ENCODE measurements around the gene SPC25. TPM values are rescaled to one million over a fixed set of nuclear protein-coding genes. Genes with fewer than 3 reads are reported as not detected.

The SPC25 gene
- total and polyA plus RNA-seq, 4 experiments from 2014 or later, result 0.33 TPM; not detected in 3

DNA sequence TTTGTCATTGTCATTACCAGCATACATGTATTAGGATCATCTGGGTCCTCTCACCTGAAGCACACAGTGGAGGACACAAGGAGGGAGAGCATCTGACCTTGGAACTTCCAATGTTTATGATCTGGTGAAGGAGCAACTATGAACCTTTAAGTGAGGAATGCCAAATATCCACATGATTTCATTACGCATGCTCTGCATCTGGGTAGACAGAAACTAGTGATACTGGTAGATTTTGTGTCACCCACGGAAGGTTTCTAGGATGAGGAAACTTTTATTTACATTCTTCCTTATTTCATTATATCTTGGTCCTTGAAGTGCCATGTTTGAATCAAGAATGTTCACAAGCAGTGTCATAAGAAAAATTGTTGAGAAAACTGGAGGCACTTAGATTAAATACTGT is 32.1 kb downstream of the SPC25 start:
- Mint-ChIP-seq H3K27ac (no peak overlapping the region), H3K4me3 (no peak overlapping the region), H3K9me3 (no peaks in the 10 kb centered on the region), H3K36me3 (peaks cover 0 to 3% of the 10 kb centered on the region in 2 donors), H3K4me1 (no peaks in the 10 kb centered on the region), H3K27me3 (no peaks in the 10 kb centered on the region)
- POLR2A ChIA-PET (ENCODE audit: partially characterized antibody), result no interaction called here
- CTCF ChIA-PET (ENCODE audit: partially characterized antibody), result no interaction called here
- no peaks in the 10 kb centered on the region for H3K27me3 ChIP-seq (ENCODE audit: insufficient read depth, low read length)
- intact Hi-C loops (cut with micrococcal nuclease), result no loop called here
- H3K27ac ChIP-seq (ENCODE audit: low read depth, low read length), result no peak overlapping the region
- H3K9me3 ChIP-seq (ENCODE audit: control insufficient read depth in 1 of 2, low read length in 2 of 2), result no peaks in the 10 kb centered on the region
- no peaks in the 10 kb centered on the region for H3K36me3 ChIP-seq (ENCODE audit: insufficient read depth, low read length)
- DNase-seq, result no peak
- no peak overlapping the region for H3K4me3 ChIP-seq (ENCODE audit: low read length in 2 of 2)
- no peaks in the 10 kb centered on the region for H3K4me1 ChIP-seq (ENCODE audit: insufficient read depth, low read length)

DNA sequence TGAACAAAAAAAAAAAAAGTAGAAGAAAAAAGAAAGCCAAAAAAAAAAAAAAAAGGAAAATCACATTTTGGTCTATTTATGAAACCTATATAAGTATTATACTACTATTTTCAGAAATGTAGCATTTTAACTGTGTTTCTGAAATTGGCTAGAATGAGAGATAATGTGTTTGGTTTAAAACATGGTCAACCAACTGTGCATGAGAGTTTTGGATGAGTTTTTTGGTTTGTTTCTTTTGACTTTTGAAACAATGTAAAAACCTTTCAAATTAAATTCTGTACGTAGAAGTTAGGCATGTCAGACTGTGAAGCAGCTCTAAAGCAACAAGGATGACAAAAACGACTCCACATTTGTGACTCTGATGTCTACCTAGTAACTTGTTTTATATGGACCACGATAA is 34.6 kb downstream of the SPC25 start:
- H3K9me3 Mint-ChIP-seq, result no peaks in the 10 kb centered on the region
- no peak overlapping the region for H3K4me3 Mint-ChIP-seq
- H3K4me3 ChIP-seq (ENCODE audit: low read length in 2 of 2), result no peak overlapping the region
- CTCF ChIA-PET (ENCODE audit: partially characterized antibody), result no interaction called here
- no peak overlapping the region for H3K27ac ChIP-seq (ENCODE audit: low read depth, low read length)
- H3K9me3 ChIP-seq (ENCODE audit: control insufficient read depth in 1 of 2, low read length in 2 of 2), result no peaks in the 10 kb centered on the region
- no peaks in the 10 kb centered on the region for H3K4me1 Mint-ChIP-seq
- H3K27ac Mint-ChIP-seq, result no peak overlapping the region
- no peaks in the 10 kb centered on the region for H3K36me3 ChIP-seq (ENCODE audit: insufficient read depth, low read length)
- no peaks in the 10 kb centered on the region for H3K4me1 ChIP-seq (ENCODE audit: insufficient read depth, low read length)
- intact Hi-C loops (cut with micrococcal nuclease), result no loop called here
- peaks cover 0 to 3% of the 10 kb centered on the region in 2 donors for H3K36me3 Mint-ChIP-seq
- no peaks in the 10 kb centered on the region for H3K27me3 Mint-ChIP-seq
- DNase-seq, result no peak
- no peaks in the 10 kb centered on the region for H3K27me3 ChIP-seq (ENCODE audit: insufficient read depth, low read length)
- POLR2A ChIA-PET (ENCODE audit: partially characterized antibody), result no interaction called here

DNA sequence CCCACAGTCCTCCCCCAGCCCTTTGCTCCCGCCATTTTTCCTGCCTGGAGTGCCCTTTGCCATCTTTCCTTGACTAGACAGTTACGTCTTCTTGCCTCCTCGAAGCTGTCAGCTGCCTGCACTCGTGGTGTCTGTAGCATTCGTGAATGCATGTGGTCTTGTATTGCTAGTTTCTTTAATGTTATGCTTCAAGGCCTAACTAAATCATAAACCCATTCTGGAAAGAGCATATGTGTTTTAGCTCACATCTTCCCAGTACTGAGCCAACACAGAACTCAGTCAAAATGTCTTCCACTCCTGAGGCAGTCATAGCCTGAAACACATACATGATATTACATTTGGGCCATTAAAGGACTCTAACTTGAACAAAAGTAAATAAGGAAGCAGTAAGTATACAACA is 35.6 kb downstream of the SPC25 start:
- Histone ChIP-seq H3K27me3 (ENCODE audit: insufficient read depth, low read length) (no peaks in the 10 kb centered on the region), H3K9me3 (ENCODE audit: control insufficient read depth in 1 of 2, low read length in 2 of 2) (no peaks in the 10 kb centered on the region), H3K4me1 (ENCODE audit: insufficient read depth, low read length) (no peaks in the 10 kb centered on the region), H3K27ac (ENCODE audit: low read depth, low read length) (no peak overlapping the region), H3K36me3 (ENCODE audit: insufficient read depth, low read length) (no peaks in the 10 kb centered on the region), H3K4me3 (ENCODE audit: low read length in 2 of 2) (no peak overlapping the region)
- POLR2A ChIA-PET (ENCODE audit: partially characterized antibody), result no interaction called here
- Mint-ChIP-seq H3K4me3 (no peak overlapping the region), H3K4me1 (no peaks in the 10 kb centered on the region), H3K9me3 (no peaks in the 10 kb centered on the region), H3K36me3 (peaks cover 0 to 3% of the 10 kb centered on the region in 2 donors), H3K27me3 (no peaks in the 10 kb centered on the region), H3K27ac (no peak overlapping the region)
- intact Hi-C loops (cut with micrococcal nuclease), result no loop called here
- CTCF ChIA-PET (ENCODE audit: partially characterized antibody), result no interaction called here
- no peak for DNase-seq

DNA sequence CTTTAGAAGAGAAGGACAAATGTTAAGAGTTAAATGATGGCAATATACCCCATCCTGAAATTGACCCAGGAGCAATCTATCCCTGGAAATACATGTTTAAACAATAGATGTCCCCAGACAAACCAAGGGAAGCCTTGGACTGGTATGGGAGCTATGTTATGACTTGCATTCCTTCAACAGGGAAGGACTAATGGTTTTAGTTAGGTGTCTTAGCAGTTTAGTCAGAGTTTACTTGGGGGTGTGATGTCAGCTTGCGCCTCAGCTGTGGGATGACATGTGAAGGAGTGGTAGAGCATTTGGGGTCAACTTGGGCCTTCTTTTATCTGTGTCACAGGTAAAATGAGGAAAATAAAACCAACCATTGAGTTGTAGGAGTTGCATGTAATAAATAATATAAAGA is 36.8 kb downstream of the SPC25 start:
- ChIA-PET POLR2A (ENCODE audit: partially characterized antibody) (no interaction called here), CTCF (ENCODE audit: partially characterized antibody) (no interaction called here)
- peaks cover 0 to 2% (median under 1%) of the 10 kb centered on the region in 4 donors for H3K4me1 Mint-ChIP-seq
- H3K36me3 Mint-ChIP-seq, result peaks cover 0 to 3% of the 10 kb centered on the region in 2 donors
- no peaks in the 10 kb centered on the region for H3K9me3 Mint-ChIP-seq
- no peaks in the 10 kb centered on the region for H3K36me3 ChIP-seq (ENCODE audit: insufficient read depth, low read length)
- DNase-seq, result no peak
- H3K27me3 ChIP-seq (ENCODE audit: insufficient read depth, low read length), result no peaks in the 10 kb centered on the region
- no peak overlapping the region for H3K4me3 Mint-ChIP-seq
- intact Hi-C loops (cut with micrococcal nuclease), result no loop called here
- H3K27ac Mint-ChIP-seq, result no peak overlapping the region
- H3K4me1 ChIP-seq (ENCODE audit: insufficient read depth, low read length), result no peaks in the 10 kb centered on the region
- no peak overlapping the region for H3K4me3 ChIP-seq (ENCODE audit: low read length in 2 of 2)
- no peaks in the 10 kb centered on the region for H3K27me3 Mint-ChIP-seq
- H3K9me3 ChIP-seq (ENCODE audit: control insufficient read depth in 1 of 2, low read length in 2 of 2), result no peaks in the 10 kb centered on the region
- no peak overlapping the region for H3K27ac ChIP-seq (ENCODE audit: low read depth, low read length)

DNA sequence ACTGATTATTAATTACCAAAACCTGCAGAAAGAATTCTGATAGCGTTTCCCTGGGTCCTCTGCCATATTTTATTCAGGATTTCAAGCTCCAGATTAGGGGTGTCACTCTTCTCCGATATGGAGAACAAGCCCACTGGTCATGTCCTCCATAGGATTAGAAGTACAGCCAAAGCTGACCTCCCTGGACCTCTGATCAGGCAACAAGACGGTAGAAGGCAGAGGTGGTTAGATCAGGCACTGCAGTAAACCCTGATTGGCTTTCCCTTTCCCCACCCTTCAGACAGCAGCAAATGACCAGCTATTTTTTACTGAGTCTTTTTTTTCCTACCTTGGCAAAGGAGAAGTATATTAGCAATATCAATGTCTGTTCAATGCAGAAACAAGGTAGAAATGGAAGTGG is 37.7 kb downstream of the SPC25 start:
- no peak overlapping the region for H3K27ac ChIP-seq (ENCODE audit: low read depth, low read length)
- no peaks in the 10 kb centered on the region for H3K4me1 ChIP-seq (ENCODE audit: insufficient read depth, low read length)
- peaks cover 0 to 3% of the 10 kb centered on the region in 2 donors for H3K36me3 Mint-ChIP-seq
- no peaks in the 10 kb centered on the region for H3K9me3 Mint-ChIP-seq
- no peak overlapping the region for H3K4me3 Mint-ChIP-seq
- no peaks in the 10 kb centered on the region for H3K9me3 ChIP-seq (ENCODE audit: control insufficient read depth in 1 of 2, low read length in 2 of 2)
- ChIA-PET CTCF (ENCODE audit: partially characterized antibody) (no interaction called here), POLR2A (ENCODE audit: partially characterized antibody) (no interaction called here)
- H3K4me1 Mint-ChIP-seq, result peaks cover 0 to 2% (median under 1%) of the 10 kb centered on the region in 4 donors
- no peak overlapping the region for H3K4me3 ChIP-seq (ENCODE audit: low read length in 2 of 2)
- no peaks in the 10 kb centered on the region for H3K36me3 ChIP-seq (ENCODE audit: insufficient read depth, low read length)
- H3K27me3 Mint-ChIP-seq, result no peaks in the 10 kb centered on the region
- intact Hi-C loops (cut with micrococcal nuclease), result no loop called here
- no peak overlapping the region for H3K27ac Mint-ChIP-seq
- no peaks in the 10 kb centered on the region for H3K27me3 ChIP-seq (ENCODE audit: insufficient read depth, low read length)
- no peak for DNase-seq

DNA sequence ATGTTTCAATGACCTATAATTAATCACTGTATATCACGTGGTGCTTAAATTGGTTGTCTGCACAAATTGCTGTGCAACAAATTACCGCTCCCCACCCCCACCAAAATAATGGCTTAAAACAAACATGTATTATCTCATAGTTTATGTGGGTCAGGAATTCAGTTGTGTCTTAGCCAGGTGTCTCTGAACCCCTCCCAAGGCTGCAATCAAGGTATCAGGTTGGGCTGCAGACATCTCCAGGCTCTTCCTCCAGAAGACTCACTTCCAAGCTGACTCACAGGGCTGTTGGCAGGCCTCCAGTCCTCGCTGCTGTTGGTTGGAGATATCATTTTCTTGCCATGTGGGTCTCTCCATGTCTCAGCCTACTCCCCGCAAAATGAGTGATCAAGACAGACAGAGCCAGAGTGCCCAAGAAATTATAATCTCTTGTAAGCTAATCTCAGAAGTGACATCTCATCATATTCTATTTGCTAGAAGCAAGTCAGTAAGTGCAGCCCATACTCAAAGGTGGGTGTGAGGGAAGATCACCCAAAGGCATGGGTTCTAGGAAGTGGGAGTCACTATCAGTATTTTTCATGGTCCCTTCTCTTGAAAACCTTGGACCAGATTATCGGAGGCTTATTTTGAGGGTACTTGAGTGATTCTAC is 38.4 kb downstream of the SPC25 start:
- ChIA-PET POLR2A (ENCODE audit: partially characterized antibody) (no interaction called here), CTCF (ENCODE audit: partially characterized antibody) (no interaction called here)
- H3K4me1 ChIP-seq (ENCODE audit: insufficient read depth, low read length), result no peaks in the 10 kb centered on the region
- H3K36me3 ChIP-seq (ENCODE audit: insufficient read depth, low read length), result no peaks in the 10 kb centered on the region
- no peaks in the 10 kb centered on the region for H3K9me3 ChIP-seq (ENCODE audit: control insufficient read depth in 1 of 2, low read length in 2 of 2)
- Mint-ChIP-seq H3K27me3 (no peaks in the 10 kb centered on the region), H3K4me1 (peaks cover 0 to 2% (median under 1%) of the 10 kb centered on the region in 4 donors), H3K27ac (no peak overlapping the region), H3K4me3 (no peak overlapping the region), H3K36me3 (peaks cover 0 to 3% of the 10 kb centered on the region in 2 donors), H3K9me3 (no peaks in the 10 kb centered on the region)
- no peak overlapping the region for H3K4me3 ChIP-seq (ENCODE audit: low read length in 2 of 2)
- intact Hi-C loops (cut with micrococcal nuclease), result no loop called here
- H3K27me3 ChIP-seq (ENCODE audit: insufficient read depth, low read length), result no peaks in the 10 kb centered on the region
- H3K27ac ChIP-seq (ENCODE audit: low read depth, low read length), result no peak overlapping the region
- DNase-seq, result no peak

DNA sequence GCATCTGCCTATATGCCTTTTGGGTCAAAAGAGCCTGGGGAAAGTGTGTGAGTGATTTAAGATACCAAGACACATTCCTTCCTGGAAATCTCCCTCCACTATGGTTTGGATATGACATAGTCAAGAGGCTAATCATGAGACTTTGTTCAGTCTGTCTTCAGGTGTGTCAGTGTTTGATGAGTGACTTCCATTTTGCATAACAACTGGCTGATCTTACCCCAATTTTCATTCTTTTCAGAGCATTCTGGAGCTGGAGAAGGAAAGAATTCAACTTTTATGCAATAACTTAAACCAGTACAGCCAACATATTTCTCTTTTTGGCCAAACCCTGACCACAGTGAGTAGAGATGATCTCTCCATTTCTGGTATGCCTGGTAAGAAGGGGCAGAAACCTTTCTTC is 39.4 kb downstream of the SPC25 start:
- CTCF ChIA-PET (ENCODE audit: partially characterized antibody), result no interaction called here
- H3K4me1 ChIP-seq (ENCODE audit: insufficient read depth, low read length), result no peaks in the 10 kb centered on the region
- peaks cover 0 to 2% (median under 1%) of the 10 kb centered on the region in 4 donors for H3K4me1 Mint-ChIP-seq

DNA sequence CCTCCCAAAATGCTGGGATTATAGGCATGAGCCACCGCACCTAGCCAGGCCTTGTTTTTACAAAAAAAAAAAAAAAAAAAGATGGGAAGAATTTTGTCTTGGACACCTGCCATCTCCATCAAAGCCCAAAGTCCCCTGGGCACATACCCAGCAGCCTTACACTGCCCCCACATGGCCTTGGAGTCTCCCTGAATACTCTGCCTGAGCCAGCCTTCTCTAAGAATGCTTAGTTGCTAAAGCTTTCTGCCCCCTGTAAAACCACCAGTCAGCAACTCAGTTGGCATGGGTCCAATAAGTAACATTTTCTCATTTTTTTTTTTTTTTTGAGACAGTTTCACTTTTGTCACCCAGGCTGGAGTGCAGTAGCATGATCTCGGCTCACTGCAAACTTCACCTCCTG is 40.6 kb downstream of the SPC25 start:
- ChIA-PET CTCF (ENCODE audit: partially characterized antibody) (no interaction called here), POLR2A (ENCODE audit: partially characterized antibody) (no interaction called here)
- no peaks in the 10 kb centered on the region for H3K4me1 ChIP-seq (ENCODE audit: insufficient read depth, low read length)
- intact Hi-C loops (cut with micrococcal nuclease), result loop anchor here (1.0 kb wide), 1 partner anchor 503 kb away; no protein-coding TSS in a partner anchor
- Mint-ChIP-seq H3K27ac (no peak overlapping the region), H3K9me3 (peaks cover 0 to 2% (median 0%) of the 10 kb centered on the region in 8 donors), H3K4me1 (peaks cover 0 to 2% (median under 1%) of the 10 kb centered on the region in 4 donors), H3K36me3 (peaks cover 0 to 2% of the 10 kb centered on the region in 2 donors), H3K27me3 (no peaks in the 10 kb centered on the region), H3K4me3 (no peak overlapping the region)
- H3K27me3 ChIP-seq (ENCODE audit: insufficient read depth, low read length), result no peaks in the 10 kb centered on the region
- DNase-seq, result no peak
- no peak overlapping the region for H3K27ac ChIP-seq (ENCODE audit: low read depth, low read length)
- H3K36me3 ChIP-seq (ENCODE audit: insufficient read depth, low read length), result no peaks in the 10 kb centered on the region
- no peak overlapping the region for H3K4me3 ChIP-seq (ENCODE audit: low read length in 2 of 2)
- no peaks in the 10 kb centered on the region for H3K9me3 ChIP-seq (ENCODE audit: control insufficient read depth in 1 of 2, low read length in 2 of 2)

More for the DNA sequence above, 39.4 kb downstream of the SPC25 start:
- no peak for DNase-seq
- H3K36me3 ChIP-seq (ENCODE audit: insufficient read depth, low read length), result no peaks in the 10 kb centered on the region
- H3K9me3 ChIP-seq (ENCODE audit: control insufficient read depth in 1 of 2, low read length in 2 of 2), result no peaks in the 10 kb centered on the region
- H3K4me3 ChIP-seq (ENCODE audit: low read length in 2 of 2), result no peak overlapping the region
- Mint-ChIP-seq H3K4me3 (no peak overlapping the region), H3K27ac (no peak overlapping the region), H3K9me3 (no peaks in the 10 kb centered on the region), H3K36me3 (peaks cover 0 to 3% of the 10 kb centered on the region in 2 donors), H3K27me3 (no peaks in the 10 kb centered on the region)
- no peaks in the 10 kb centered on the region for H3K27me3 ChIP-seq (ENCODE audit: insufficient read depth, low read length)
- intact Hi-C loops (cut with micrococcal nuclease), result no loop called here
- H3K27ac ChIP-seq (ENCODE audit: low read depth, low read length), result no peak overlapping the region
- POLR2A ChIA-PET (ENCODE audit: partially characterized antibody), result no interaction called here
